SKM-1 (cell line): Measurements from ENCODE around the gene FGD5.

Experiments used
- DNase-seq: peaks from one replicate; lab custom pipeline; 2025; ENCODE audit not compliant: unreplicated experiment; lab: John Stamatoyannopoulos, UW

FGD5 gene

GRCh38 chr3:14874784-14875183, 56.0 kb downstream of the FGD5 start:
- DNase-seq, result no peak

- no peak for DNase-seq
Measured at GRCh38 chr3:14875411-14876175, 56.8 kb downstream of the FGD5 start.

DNA sequence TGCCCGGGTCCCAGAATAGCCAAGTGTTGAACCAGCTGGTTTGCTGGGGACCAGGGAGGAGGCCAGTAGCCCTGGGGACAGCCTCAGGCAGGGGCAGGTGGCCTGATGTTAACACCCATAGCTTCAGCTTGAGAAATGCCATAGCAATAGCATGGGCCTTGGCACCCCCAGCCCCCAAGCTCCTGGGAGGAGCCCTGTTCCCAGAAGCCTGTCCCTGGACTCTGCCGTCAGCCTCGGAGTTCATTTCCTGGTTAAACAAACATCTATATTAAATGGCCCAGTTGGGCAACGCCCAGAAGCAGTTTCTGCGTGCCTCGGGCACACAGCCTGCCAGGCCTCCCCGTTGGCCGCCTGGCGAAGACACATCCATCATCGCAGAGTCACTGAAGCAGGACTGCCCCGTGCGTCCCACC, 58.2 kb downstream of the FGD5 start:
- DNase-seq, result no peak

DNA sequence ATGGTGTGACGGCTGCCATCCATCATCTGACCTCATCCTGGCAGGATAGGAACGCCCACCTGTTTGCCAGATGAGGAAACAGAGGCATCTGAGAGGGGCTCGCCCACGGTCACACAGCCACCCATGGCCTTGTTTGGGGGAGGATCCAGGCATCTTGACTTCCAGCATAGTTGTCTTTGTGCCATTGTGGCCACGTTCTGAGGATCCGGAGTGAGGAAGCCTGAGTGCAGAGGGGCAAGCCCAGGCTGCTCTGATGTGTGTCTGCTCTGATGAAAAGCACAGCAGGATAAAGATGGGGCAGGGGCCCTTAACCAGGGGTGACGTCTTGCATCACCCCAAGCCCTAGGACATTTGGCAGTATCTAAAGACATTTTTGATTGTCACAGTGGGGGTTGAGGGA, 58.7 kb downstream of the FGD5 start:
- DNase-seq, result no peak

- DNase-seq, result no peak
Measured at GRCh38 chr3:14879211-14879874, 60.6 kb downstream of the FGD5 start.

DNA sequence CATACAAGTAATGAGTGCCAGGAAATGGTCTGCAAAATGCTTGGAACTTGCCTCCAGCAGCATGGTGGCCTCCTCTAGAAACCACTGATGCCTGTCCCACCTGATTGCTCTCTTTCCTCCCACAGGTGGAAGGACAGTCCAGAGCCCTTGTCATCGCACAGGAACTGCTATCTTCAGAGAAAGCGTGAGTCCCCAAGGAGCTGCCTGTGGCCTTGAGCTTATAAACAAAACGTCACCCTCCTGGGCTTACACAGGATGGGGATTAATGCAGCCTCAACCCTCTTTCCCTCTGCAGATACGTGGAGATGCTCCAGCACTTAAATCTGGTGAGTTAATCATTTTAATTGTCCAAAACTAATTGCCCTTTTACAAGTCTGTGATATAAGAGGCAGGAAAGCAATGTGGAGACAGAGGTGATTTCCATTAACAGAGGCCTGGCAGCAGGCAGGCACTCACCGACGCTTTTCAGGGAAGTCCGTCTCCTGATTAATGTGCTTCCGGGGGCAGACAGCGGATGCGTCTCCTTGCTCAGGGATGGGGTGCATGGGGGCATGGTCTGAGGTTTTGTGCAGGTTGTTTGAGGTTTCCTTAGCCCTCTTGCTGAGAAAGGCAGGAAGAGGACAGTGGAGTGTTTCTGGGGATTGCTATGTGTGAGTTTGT, 61.8 kb downstream of the FGD5 start:
- no peak for DNase-seq

DNA sequence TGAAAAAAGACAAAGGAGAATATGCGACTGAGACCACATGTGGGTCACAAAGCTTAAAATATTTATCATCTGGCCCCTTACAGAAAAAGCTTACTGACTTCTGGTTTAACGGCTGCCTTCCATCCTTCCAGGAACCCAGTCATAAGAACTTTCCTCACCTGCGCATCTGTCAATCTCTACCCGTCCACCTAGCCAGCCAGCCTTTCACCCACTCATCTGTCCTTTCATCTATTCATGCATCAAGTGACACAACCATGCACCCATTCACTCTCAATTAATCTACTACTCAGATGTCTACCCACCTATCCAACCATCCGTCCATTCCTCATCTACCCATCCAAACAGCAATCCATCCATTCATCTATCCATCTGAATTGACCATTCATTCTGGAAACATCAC, 64.5 kb downstream of the FGD5 start:
- no peak for DNase-seq

DNA sequence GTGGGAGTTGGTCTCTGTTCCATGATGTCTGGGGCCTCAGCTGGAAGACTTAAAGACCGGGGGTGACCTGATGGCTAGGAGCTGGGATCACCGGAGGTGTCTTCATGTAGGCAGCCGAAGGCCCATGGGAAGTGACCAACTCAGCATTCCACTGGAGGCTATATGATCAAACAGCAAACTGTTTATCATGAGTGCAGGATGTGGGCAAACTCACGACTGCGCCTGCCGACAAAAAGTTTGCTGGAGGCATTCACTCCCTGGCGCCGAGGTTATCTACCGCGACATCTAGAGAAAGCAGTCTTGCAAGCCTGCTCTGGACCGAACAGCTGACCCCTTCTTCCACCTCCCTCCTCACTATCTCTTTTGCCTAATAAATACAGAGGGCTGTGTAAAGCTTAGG, 65.9 kb downstream of the FGD5 start:
- DNase-seq, result no peak

- no peak for DNase-seq
Measured at GRCh38 chr3:14885307-14885706, 66.5 kb downstream of the FGD5 start.

- DNase-seq, result no peak
Measured at GRCh38 chr3:14886101-14886500, 67.3 kb downstream of the FGD5 start.

DNA sequence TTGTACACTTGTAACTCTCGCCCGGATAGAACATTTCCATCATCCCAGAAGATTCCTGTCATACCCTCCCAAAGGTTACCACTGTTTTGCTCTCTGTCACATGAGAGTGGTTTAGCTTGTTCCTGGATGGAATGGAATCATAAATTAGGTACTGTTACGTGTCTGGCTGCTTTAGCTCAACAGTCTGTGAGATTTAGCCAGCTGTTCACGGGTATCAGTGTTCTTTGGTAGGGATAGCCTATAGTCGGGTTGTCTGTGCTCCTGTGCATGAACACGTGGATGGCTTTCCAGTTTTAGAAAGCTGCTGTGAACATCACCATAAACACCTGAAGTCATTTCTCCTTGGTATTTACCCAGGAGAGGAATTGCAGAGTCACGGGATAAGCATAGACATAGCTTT, 70.4 kb downstream of the FGD5 start:
- no peak for DNase-seq

GRCh38 chr3:14889943-14890342, 71.2 kb downstream of the FGD5 start:
- no peak for DNase-seq

DNA sequence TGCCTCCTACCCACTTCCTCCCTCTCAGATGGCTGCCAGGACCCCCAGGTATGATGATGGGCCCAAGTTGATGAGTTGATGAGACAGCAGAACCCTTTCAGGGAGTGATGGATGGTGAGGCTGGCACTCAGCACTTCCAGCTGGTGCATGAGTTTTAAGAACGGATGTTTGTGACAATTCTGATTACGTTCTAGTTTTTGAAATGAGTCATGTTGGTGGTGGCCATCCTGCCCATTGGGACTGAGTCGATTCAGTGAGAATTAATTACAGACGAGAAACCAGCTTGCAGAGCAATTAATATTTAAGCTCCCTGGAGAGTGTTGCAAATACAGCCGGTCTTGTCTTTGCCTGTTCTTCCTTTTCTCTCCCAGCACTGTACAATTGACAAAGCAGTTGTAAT, 71.7 kb downstream of the FGD5 start:
- DNase-seq, result no peak

- no peak for DNase-seq
Measured at GRCh38 chr3:14891135-14892132, 72.7 kb downstream of the FGD5 start.

GRCh38 chr3:14892226-14892625, 73.5 kb downstream of the FGD5 start:
- no peak for DNase-seq

- DNase-seq, result no peak
Measured at GRCh38 chr3:14894085-14894484, 75.3 kb downstream of the FGD5 start.

DNA sequence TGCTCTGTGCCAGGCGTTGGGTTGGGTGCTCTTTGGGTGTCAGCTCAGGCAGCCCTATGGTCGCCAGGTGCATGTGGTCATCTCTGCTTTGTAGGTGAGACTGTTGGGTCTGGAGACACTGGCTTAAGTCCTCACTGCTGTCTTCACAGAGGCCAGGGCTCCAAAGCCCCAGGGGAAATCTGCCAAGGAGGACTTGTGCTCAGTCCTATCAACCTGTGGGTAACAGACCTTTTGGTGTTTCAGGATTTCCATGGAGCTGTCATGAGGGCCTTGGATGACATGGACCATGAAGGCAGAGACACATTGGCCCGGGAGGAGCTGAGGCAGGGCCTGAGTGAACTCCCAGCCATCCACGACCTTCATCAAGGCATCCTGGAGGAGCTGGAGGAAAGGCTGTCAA, 78.5 kb downstream of the FGD5 start:
- no peak for DNase-seq

- DNase-seq, result no peak
Measured at GRCh38 chr3:14898929-14899328, 80.2 kb downstream of the FGD5 start.

GRCh38 chr3:14899993-14900618, 81.3 kb downstream of the FGD5 start:
- DNase-seq, result no peak
